LNCaP clone FGC (cell line): ENCODE results near the gene EVX1.

Experiments
- DNase-seq: peaks from one replicate; pipeline ENCODE4 v3.0.0-alpha.2; 2011; ENCODE audit warnings: low read depth
- H3K4me3 ChIP-seq: 2 replicates; pipeline ENCODE4 v1.5.1; 2011; ENCODE audit warnings: mild to moderate bottlenecking, low read depth, low read length, control low read depth
- CTCF ChIP-seq: IDR thresholded peaks from 2 replicates; pipeline ENCODE4 v1.5.1; 2012; ENCODE audit warnings: mild to moderate bottlenecking; ENCODE audit not compliant: control insufficient read depth, insufficient read depth; ENCODE audit errors: extremely low read depth

Gene EVX1

GRCh38 chr7:27277628-27278027, 35.0 kb downstream of the EVX1 start:
- no peak for TF ChIP-seq CTCF
- DNase-seq = peak; percentile 28
- H3K4me3 ChIP-seq = no peak overlapping the region

- TF ChIP-seq CTCF = no peak
- no peak overlapping the region for H3K4me3 ChIP-seq
- no peak for DNase-seq
Measured at GRCh38 chr7:27283558-27283957, 41.0 kb downstream of the EVX1 start.

GRCh38 chr7:27295236-27295635, 52.6 kb downstream of the EVX1 start:
- DNase-seq = peak; percentile 59
- H3K4me3 ChIP-seq = no peak overlapping the region
- TF ChIP-seq CTCF = no peak

- no peak for TF ChIP-seq CTCF
- no peak for DNase-seq
- no peak overlapping the region for H3K4me3 ChIP-seq
Measured at GRCh38 chr7:27297356-27297755, 54.8 kb downstream of the EVX1 start.
